H54 (cell line): ENCODE results near the gene STRIP1.

Experiments used
- DNase-seq: peaks from one replicate; pipeline ENCODE4 v3.0.0; 2011; ENCODE audit warnings: low spot score, mixed read lengths; ENCODE audit not compliant: insufficient read length
- FAIRE-seq: peaks from 3 replicates; lab custom pipeline; 2011; peaks lifted over from hg19 to GRCh38; lab: Jason Lieb, UNC
- POLR2A ChIP-seq: IDR thresholded peaks from 2 replicates; pipeline ENCODE4 v1.6.1; 2011; ENCODE audit warnings: low read depth, mild to moderate bottlenecking, low read length

STRIP1 gene

GRCh38 chr1:110034451-110035235 is at the start of gene STRIP1:
Gene STRIP1, plus strand, starts transcription at chr1:110034624. Its CDS starts 14 bp downstream, at chr1:110034638.
- TF ChIP-seq POLR2A, result peak; percentile 66
- FAIRE-seq, result peak; percentile 87
- DNase-seq, result peak; percentile 72

GRCh38 chr1:109985247-109986053 is 49.0 kb upstream of the STRIP1 start:
- no peak for TF ChIP-seq POLR2A
- FAIRE-seq (no peak), DNase-seq (no peak)

- no peak for TF ChIP-seq POLR2A
- no peak for FAIRE-seq
- DNase-seq, result no peak
Observed at GRCh38 chr1:109986054-109986444, 48.4 kb upstream of the STRIP1 start.

- no peak for TF ChIP-seq POLR2A
- FAIRE-seq, result no peak
Observed at GRCh38 chr1:109988349-109988914, 46.0 kb upstream of the STRIP1 start.

GRCh38 chr1:109989506-109990301 is 44.7 kb upstream of the STRIP1 start:
- FAIRE-seq (no peak), DNase-seq (no peak)

More at GRCh38 chr1:109988349-109988914, 46.0 kb upstream of the STRIP1 start:
- DNase-seq, result no peak

GRCh38 chr1:109990302-109990653 is 44.1 kb upstream of the STRIP1 start:
- DNase-seq (no peak), FAIRE-seq (no peak)
- no peak for TF ChIP-seq POLR2A

More at GRCh38 chr1:109989506-109990301, 44.7 kb upstream of the STRIP1 start:
- TF ChIP-seq POLR2A, result no peak

- DNase-seq, result no peak
- no peak for TF ChIP-seq POLR2A
- FAIRE-seq, result no peak
Observed at GRCh38 chr1:109991400-109991925, 43.0 kb upstream of the STRIP1 start.

GRCh38 chr1:109993885-109994284 is 40.5 kb upstream of the STRIP1 start:
- no peak for DNase-seq
- FAIRE-seq, result no peak
- no peak for TF ChIP-seq POLR2A

GRCh38 chr1:109994654-109995053 is 39.8 kb upstream of the STRIP1 start:
- no peak for TF ChIP-seq POLR2A
- DNase-seq (no peak), FAIRE-seq (no peak)

- FAIRE-seq (no peak), DNase-seq (no peak)
- no peak for TF ChIP-seq POLR2A
Observed at GRCh38 chr1:109995536-109995935, 38.9 kb upstream of the STRIP1 start.

- no peak for FAIRE-seq
- DNase-seq, result no peak
- TF ChIP-seq POLR2A, result no peak
Observed at GRCh38 chr1:109996476-109996875, 37.9 kb upstream of the STRIP1 start.

- DNase-seq, result no peak
- no peak for FAIRE-seq
- TF ChIP-seq POLR2A, result no peak
Observed at GRCh38 chr1:109997204-109997866, 37.1 kb upstream of the STRIP1 start.

- no peak for TF ChIP-seq POLR2A
- no peak for DNase-seq
- no peak for FAIRE-seq
Observed at GRCh38 chr1:109997867-109998229, 36.6 kb upstream of the STRIP1 start.
